ENCODE data around the gene CEP55.

DNA sequence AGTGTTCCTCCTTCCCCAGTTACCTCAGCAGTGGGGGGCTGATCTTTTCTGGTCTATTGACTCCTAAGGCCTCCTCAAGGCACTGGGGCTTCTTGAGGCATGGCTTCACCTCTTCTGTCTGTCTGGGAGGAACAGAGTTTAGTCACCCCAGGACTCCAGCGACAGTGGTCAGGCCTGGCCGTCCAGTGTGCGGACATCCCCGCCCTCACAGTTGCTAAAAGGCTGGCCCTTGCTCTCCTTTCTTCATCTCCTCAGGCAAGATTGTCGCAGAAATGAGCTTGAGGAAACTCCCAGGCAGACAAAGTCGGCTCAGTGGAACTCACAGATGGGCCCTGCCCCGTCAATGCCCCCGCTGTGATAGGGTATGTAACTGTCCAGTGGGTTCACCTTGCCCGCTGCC is 63.1 kb downstream of the CEP55 start:
- TF ChIP-seq, protein P1, sequence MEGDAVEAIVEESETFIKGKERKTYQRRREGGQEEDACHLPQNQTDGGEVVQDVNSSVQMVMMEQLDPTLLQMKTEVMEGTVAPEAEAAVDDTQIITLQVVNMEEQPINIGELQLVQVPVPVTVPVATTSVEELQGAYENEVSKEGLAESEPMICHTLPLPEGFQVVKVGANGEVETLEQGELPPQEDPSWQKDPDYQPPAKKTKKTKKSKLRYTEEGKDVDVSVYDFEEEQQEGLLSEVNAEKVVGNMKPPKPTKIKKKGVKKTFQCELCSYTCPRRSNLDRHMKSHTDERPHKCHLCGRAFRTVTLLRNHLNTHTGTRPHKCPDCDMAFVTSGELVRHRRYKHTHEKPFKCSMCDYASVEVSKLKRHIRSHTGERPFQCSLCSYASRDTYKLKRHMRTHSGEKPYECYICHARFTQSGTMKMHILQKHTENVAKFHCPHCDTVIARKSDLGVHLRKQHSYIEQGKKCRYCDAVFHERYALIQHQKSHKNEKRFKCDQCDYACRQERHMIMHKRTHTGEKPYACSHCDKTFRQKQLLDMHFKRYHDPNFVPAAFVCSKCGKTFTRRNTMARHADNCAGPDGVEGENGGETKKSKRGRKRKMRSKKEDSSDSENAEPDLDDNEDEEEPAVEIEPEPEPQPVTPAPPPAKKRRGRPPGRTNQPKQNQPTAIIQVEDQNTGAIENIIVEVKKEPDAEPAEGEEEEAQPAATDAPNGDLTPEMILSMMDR (conservative IDR thresholded peaks at IDR 0.05; ENCODE audit: low read depth, low read length), result no peak
- TF ChIP-seq EZH2 (IDR thresholded peaks at IDR 0.05; ENCODE audit: low read length, unreplicated experiment) (no peak), EZH2phosphoT487 (IDR thresholded peaks at IDR 0.05; ENCODE audit: borderline replicate concordance, low read length) (no peak)
